Measurements from ENCODE around the gene MMRN2.

- TF ChIP-seq POLR2A (IDR thresholded peaks at IDR 0.05), result no peak
- peak; percentile 71 to 81 (median 72) for TF ChIP-seq CTCF (IDR thresholded peaks at IDR 0.05)
- peak in 1 of 2 donors; percentile 48 for TF ChIP-seq EP300 (IDR thresholded peaks at IDR 0.05)
Measured at GRCh38 chr10:86899670-86900276, 57.6 kb downstream of the MMRN2 start.
